IMR-90 (cell line): Measurements from ENCODE around the gene SLC26A6. TPM values are rescaled to one million over a fixed set of nuclear protein-coding genes. Genes with fewer than 3 reads are reported as not detected.

Experiments
- ATAC-seq: fragments of 200-7000 bp; cut with Tn5 transposase; 2 replicates; pipeline ENCODE4 v1.9.1; 2020; ENCODE audit warnings: low read depth, mild to moderate bottlenecking, moderate library complexity
- BruUV-seq: library from RNA; stranded (reverse); fragments of 400-500 nt; replicated peaks from 2 replicates; lab custom pipeline; 2021; lab: Mats Ljungman, UMichigan
- CTCF ChIA-PET: fragments of 300-600 bp; formaldehyde crosslinking; extraction: SDS; loops from one replicate; lab custom pipeline; 2021; ENCODE audit warnings: antibody characterized with exemption; lab: Yijun Ruan, JAX
- POLR2A ChIA-PET: fragments of 300-600 bp; sonication (Branson Sonifier 250); formaldehyde crosslinking; loops from one replicate; lab custom pipeline; 2022; ENCODE audit warnings: antibody characterized with exemption; ENCODE audit not compliant: unreplicated experiment; lab: Charles Lee
- DNase-seq: peaks from one replicate; pipeline ENCODE4 v3.0.0; 2013
- H2AFZ ChIP-seq: replicated peaks from 2 replicates; pipeline ENCODE3; 2013; ENCODE audit warnings: low read length, mild to moderate bottlenecking; ENCODE audit not compliant: poor library complexity
- H2AK5ac ChIP-seq: 2 replicates; pipeline ENCODE4 v1.6.1; 2013; ENCODE audit warnings: low read depth, low read length, inconsistent platforms
- H2AK9ac ChIP-seq: replicated peaks from 2 replicates; pipeline ENCODE3; 2013; ENCODE audit warnings: mild to moderate bottlenecking, low read depth, low read length, moderate library complexity; ENCODE audit not compliant: poor library complexity
- H2BK120ac ChIP-seq: 2 replicates; pipeline ENCODE4 v1.6.1; 2013; ENCODE audit warnings: low read depth, low read length, inconsistent platforms
- H2BK15ac ChIP-seq: 3 replicates; pipeline ENCODE4 v1.6.1; 2013; ENCODE audit warnings: low read depth, low read length, inconsistent platforms
- H2BK20ac ChIP-seq: 2 replicates; pipeline ENCODE4 v1.6.1; 2013; ENCODE audit warnings: low read depth, mild to moderate bottlenecking, inconsistent platforms, low read length, moderate library complexity
- H2BK5ac ChIP-seq: 2 replicates; pipeline ENCODE4 v1.6.1; 2013; ENCODE audit warnings: mild to moderate bottlenecking, low read depth, low read length, inconsistent platforms; ENCODE audit not compliant: poor library complexity, severe bottlenecking
- H3K14ac ChIP-seq: replicated peaks from 2 replicates; pipeline ENCODE4 v1.6.1; 2013; ENCODE audit warnings: low read depth, low read length, inconsistent platforms
- H3K18ac ChIP-seq: 2 replicates; pipeline ENCODE4 v1.6.1; 2013; ENCODE audit warnings: low read depth, low read length, control low read depth
- H3K23ac ChIP-seq: 2 replicates; pipeline ENCODE4 v1.6.1; 2013; ENCODE audit warnings: low read depth, low read length, inconsistent platforms
- H3K27ac ChIP-seq: 2 replicates; pipeline ENCODE4 v1.5.1; 2013; ENCODE audit warnings: mild to moderate bottlenecking, control low read depth, low read length; ENCODE audit not compliant: insufficient read depth
- H3K27me3 ChIP-seq: 2 replicates; pipeline ENCODE4 v1.6.1; 2013; ENCODE audit warnings: low read length; ENCODE audit not compliant: control insufficient read depth, insufficient read depth
- H3K36me3 ChIP-seq: 2 replicates; pipeline ENCODE4 v1.6.1; 2013; ENCODE audit warnings: low read length, mixed read lengths; ENCODE audit not compliant: control insufficient read depth, insufficient read depth
- H3K4ac ChIP-seq: 2 replicates; pipeline ENCODE4 v1.6.1; 2013; ENCODE audit warnings: low read depth, low read length, inconsistent platforms
- H3K4me1 ChIP-seq: 2 replicates; pipeline ENCODE4 v1.6.1; 2013; ENCODE audit warnings: low read length, mixed read lengths; ENCODE audit not compliant: control insufficient read depth, insufficient read depth
- H3K4me2 ChIP-seq: 2 replicates; pipeline ENCODE4 v1.6.1; 2013; ENCODE audit warnings: low read depth, mild to moderate bottlenecking, control low read depth, low read length, moderate library complexity
- H3K4me3 ChIP-seq: 2 replicates; pipeline ENCODE4 v1.5.1; 2013; ENCODE audit warnings: low read depth, mild to moderate bottlenecking, control low read depth, low read length, moderate library complexity; ENCODE audit not compliant: insufficient read depth
- H3K56ac ChIP-seq: 2 replicates; pipeline ENCODE4 v1.6.1; 2013; ENCODE audit warnings: low read length, inconsistent platforms; ENCODE audit not compliant: insufficient read depth; ENCODE audit errors: extremely low read depth
- H3K79me1 ChIP-seq, 2 experiments: 2 replicates each; pipeline ENCODE4 v1.6.1; 2013; ENCODE audit warnings: low read length in 2 of 2, inconsistent platforms in 1 of 2, low read depth in 1 of 2
- H3K9ac ChIP-seq: 2 replicates; pipeline ENCODE4 v1.6.1; 2013; ENCODE audit warnings: low read depth, low read length, control low read depth
- H3K9me1 ChIP-seq: 2 replicates; pipeline ENCODE4 v1.6.1; 2013; ENCODE audit warnings: low read length, inconsistent platforms; ENCODE audit not compliant: insufficient read depth
- H3K9me3 ChIP-seq: 2 replicates; pipeline ENCODE4 v1.6.1; 2013; ENCODE audit warnings: low read length; ENCODE audit not compliant: control insufficient read depth, insufficient read depth
- H4K20me1 ChIP-seq: 2 replicates; pipeline ENCODE4 v1.6.1; 2013; ENCODE audit warnings: low read length, inconsistent platforms; ENCODE audit not compliant: insufficient read depth
- H4K5ac ChIP-seq: 2 replicates; pipeline ENCODE4 v1.6.1; 2013; ENCODE audit warnings: mild to moderate bottlenecking, low read depth, low read length, control low read depth
- H4K8ac ChIP-seq, 2 experiments: 2 replicates each; pipeline ENCODE4 v1.6.1; 2013; ENCODE audit warnings: low read depth in 2 of 2, low read length in 2 of 2, control low read depth in 1 of 2, inconsistent platforms in 1 of 2
- H4K91ac ChIP-seq: 2 replicates; pipeline ENCODE4 v1.6.1; 2013; ENCODE audit warnings: low read depth, low read length, inconsistent platforms; ENCODE audit not compliant: insufficient read depth
- BHLHE40 ChIP-seq: fragments of 150-350 bp; IDR thresholded peaks from 2 replicates; pipeline ENCODE4 v1.6.1; 2016; ENCODE audit warnings: mild to moderate bottlenecking, low read depth, low read length
- CEBPB ChIP-seq: IDR thresholded peaks from 2 replicates; pipeline ENCODE4 v1.6.1; 2012; ENCODE audit warnings: low read depth, low read length, improper control_type of control experiment
- CHD1 ChIP-seq: IDR thresholded peaks from 2 replicates; pipeline ENCODE4 v1.6.1; 2012; ENCODE audit warnings: low read depth, low read length, improper control_type of control experiment
- CTCF ChIP-seq: conservative IDR thresholded peaks from 2 replicates; pipeline ENCODE4 v1.5.1; 2012; ENCODE audit warnings: mild to moderate bottlenecking, low read depth, low read length, improper control_type of control experiment
- ELK1 ChIP-seq: fragments of 150-350 bp; IDR thresholded peaks from 2 replicates; pipeline ENCODE4 v1.6.1; 2016; ENCODE audit warnings: low read depth, mild to moderate bottlenecking, low read length, moderate library complexity, borderline replicate concordance
- MAFK ChIP-seq: IDR thresholded peaks from 2 replicates; pipeline ENCODE4 v1.6.1; 2012; ENCODE audit warnings: low read depth, low read length, improper control_type of control experiment
- MAZ ChIP-seq: IDR thresholded peaks from 2 replicates; pipeline ENCODE4 v1.6.1; 2012; ENCODE audit warnings: low read depth, mild to moderate bottlenecking, low read length, improper control_type of control experiment, moderate library complexity, borderline replicate concordance
- MXI1 ChIP-seq: IDR thresholded peaks from 2 replicates; pipeline ENCODE4 v1.6.1; 2012; ENCODE audit warnings: low read depth, mild to moderate bottlenecking, low read length, moderate library complexity, borderline replicate concordance
- NFE2L2 ChIP-seq: fragments of 150-350 bp; IDR thresholded peaks from 2 replicates; pipeline ENCODE4 v1.6.1; 2016; ENCODE audit warnings: low read depth, mild to moderate bottlenecking, low read length
- RAD21 ChIP-seq: IDR thresholded peaks from 2 replicates; pipeline ENCODE4 v1.6.1; 2012; ENCODE audit warnings: low read length, improper control_type of control experiment
- RCOR1 ChIP-seq: IDR thresholded peaks from 2 replicates; pipeline ENCODE4 v1.6.1; 2012; ENCODE audit warnings: mild to moderate bottlenecking, low read length, improper control_type of control experiment; ENCODE audit not compliant: insufficient replicate concordance
- RFX5 ChIP-seq: IDR thresholded peaks from 2 replicates; pipeline ENCODE4 v1.8.0; 2012; ENCODE audit warnings: low read depth, mild to moderate bottlenecking, low read length, moderate library complexity
- SMC3 ChIP-seq: fragments of 150-350 bp; IDR thresholded peaks from 2 replicates; pipeline ENCODE4 v1.6.1; 2016; ENCODE audit warnings: low read depth, mild to moderate bottlenecking, antibody characterized with exemption, low read length, moderate library complexity
- USF2 ChIP-seq: fragments of 150-350 bp; IDR thresholded peaks from 2 replicates; pipeline ENCODE4 v1.6.1; 2017; ENCODE audit warnings: mild to moderate bottlenecking, antibody characterized with exemption, low read length, low read depth
- WGBS, 2 experiments: methylation state at CpG; one replicate each; pipeline versions ENCODE4 v1.1.5 to v1.1.7; 2013; ENCODE audit warnings: missing lambda C conversion rate in 2 of 2; ENCODE audit not compliant: insufficient read length in 1 of 2; ENCODE audit errors: extremely low coverage in 2 of 2; 5-methylcytosine and 5-hydroxymethylcytosine counted together
- dilution Hi-C: fragments of 300-500 bp; cut with HindIII; formaldehyde crosslinking; loops from one replicate; pipeline ENCODE4 v1.14.3; 2018; ENCODE audit warnings: low sequenced_read_pairs; ENCODE audit not compliant: unreplicated experiment
- in situ Hi-C: fragments of 300-500 bp; cut with MboI; formaldehyde crosslinking; loops from 3 replicates; pipeline ENCODE4 v1.14.3; 2019; ENCODE audit warnings: low sequenced_read_pairs, inconsistent platforms, mixed read lengths
- intact Hi-C: fragments of 100-400 bp; cut with micrococcal nuclease; formaldehyde crosslinking; loops from 2 replicates; pipeline ENCODE4 v1.10.0; 2022
- polyA plus RNA-seq, 3 experiments: library from polyadenylated mRNA; depleted of rRNA; stranded (reverse); fragments of >200 nt; gene quantifications; 2 replicates each; pipeline ENCODE4 v1.2.3, GENCODE V29; 2012; ENCODE audit warnings: low replicate concordance in 1 of 3
- total RNA-seq: library from RNA; depleted of rRNA; stranded (reverse); fragments of >200 nt; gene quantifications from 2 replicates; pipeline ENCODE4 v1.2.3, GENCODE V29; 2012

Gene SLC26A6
- total and polyA plus RNA-seq, 2 of the 4 experiments (the other 2 are of a cell fraction), result 11.8 to 34.3 TPM

- no peaks in the 10 kb centered on the region for H3K27me3 ChIP-seq
- peak overlapping the region; percentile 89 for H3K23ac ChIP-seq
- H2BK5ac ChIP-seq, result peak overlapping the region; percentile 97
- H4K8ac ChIP-seq, result peak overlapping the region; percentile 85 to 90
- H3K4me2 ChIP-seq, result no peak overlapping the region
- WGBS, 2 experiments, result no CpG with 5 or more reads among the region's 5 CpGs
- no TSS peak for BruUV-seq
- peak overlapping the region; percentile 97 for H2BK15ac ChIP-seq
- H3K4me1 ChIP-seq, result peaks cover 54% of the 10 kb centered on the region
- POLR2A ChIA-PET, result no interaction called here
- in situ Hi-C loops (no loop called here), dilution Hi-C loops (no loop called here), intact Hi-C loops (no loop called here)
- peak overlapping the region; percentile 94 for H3K27ac ChIP-seq
- H2AFZ ChIP-seq, result peak overlapping the region; percentile 87
- H3K4ac ChIP-seq, result peak overlapping the region; percentile 99
- ATAC-seq (no peak), DNase-seq (no peak)
- peaks cover 17% of the 10 kb centered on the region for H4K20me1 ChIP-seq
- peak overlapping the region; percentile 99 for H2BK20ac ChIP-seq
- peak overlapping the region; percentile 71 for H3K56ac ChIP-seq
- peak overlapping the region; percentile 87 for H3K14ac ChIP-seq
- H3K4me3 ChIP-seq, result no peak overlapping the region
- CTCF ChIA-PET, result no interaction called here
- H4K91ac ChIP-seq, result peak overlapping the region; percentile 98
- H3K36me3 ChIP-seq, result peaks cover 46% of the 10 kb centered on the region
- peak overlapping the region; percentile 85 for H2BK120ac ChIP-seq
- peak overlapping the region; percentile 77 for H3K18ac ChIP-seq
- H4K5ac ChIP-seq, result peak overlapping the region; percentile 72
- no peaks in the 10 kb centered on the region for H3K9me3 ChIP-seq
- H2AK5ac ChIP-seq, result peak overlapping the region; percentile 100
- H3K79me1 ChIP-seq, result peaks cover 27 to 82% of the 10 kb centered on the region in 2 experiments
- H3K9me1 ChIP-seq, result peaks cover 65% of the 10 kb centered on the region
- peak overlapping the region; percentile 98 for H2AK9ac ChIP-seq
- TF ChIP-seq CEBPB, result no peak
- TF ChIP-seq ELK1, result no peak
- TF ChIP-seq SMC3, result no peak
- no peak for TF ChIP-seq NFE2L2
- no peak for TF ChIP-seq MAZ
- TF ChIP-seq USF2, result no peak
- no peak for TF ChIP-seq CHD1
- no peak for TF ChIP-seq MXI1
- no peak for TF ChIP-seq RCOR1
- no peak for TF ChIP-seq RAD21
- TF ChIP-seq RFX5, result no peak
- no peak for TF ChIP-seq CTCF
- TF ChIP-seq BHLHE40, result no peak
- no peak for TF ChIP-seq MAFK
- H3K9ac ChIP-seq, result no peak overlapping the region
These were observed 39.1 kb downstream of the SLC26A6 start for GRCh38 chr3:48596157-48596556.
